Natural killer cell treated with Interleukin-12 subunit alpha and Interleukin-12 subunit beta and Interleukin-15 and Interleukin-18, amount 100 ng/mL, for 72 hours (primary cell): ENCODE results near the gene TMEM161A. TPM values are rescaled to one million over a fixed set of nuclear protein-coding genes. Genes with fewer than 3 reads are reported as not detected.
"Not testable (repeated sequence)": the region's sequence is repeated elsewhere in the genome, so short reads cannot be mapped to it uniquely, and the experiment has no call there.

Source experiments
- ATAC-seq, 2 donors: fragments of 150-1000 bp; cut with Tn5 transposase in 1 of 2; sonication (Bioruptor Pico), chemical (Tn5 transposase) in 1 of 2; 2 replicates each; pipeline ENCODE4 v1.10.0; 2021
- DNase-seq: peaks from one replicate; pipeline ENCODE4 v3.0.0; 2022; ENCODE audit warnings: low spot score
- H3K27ac Mint-ChIP-seq, 2 donors: 1 replicate in 1 of 2; 2 replicates in 1 of 2; pipeline ENCODE4 v1.8.0; 2022; ENCODE audit warnings: mixed read lengths in 2 of 2, mild to moderate bottlenecking in 1 of 2, moderate library complexity in 1 of 2
- H3K27me3 Mint-ChIP-seq, 2 donors: 1 replicate in 1 of 2; 2 replicates in 1 of 2; pipeline ENCODE4 v1.8.0; 2022; ENCODE audit warnings: mixed read lengths in 2 of 2
- H3K36me3 Mint-ChIP-seq: one replicate; pipeline ENCODE4 v1.8.0; 2022; ENCODE audit warnings: mixed read lengths
- H3K4me1 Mint-ChIP-seq, 2 donors: 1 replicate in 1 of 2; 2 replicates in 1 of 2; pipeline ENCODE4 v1.8.0; 2022; ENCODE audit warnings: low read depth in 2 of 2, mixed read lengths in 2 of 2, mild to moderate bottlenecking in 1 of 2
- H3K4me3 Mint-ChIP-seq: one replicate; pipeline ENCODE4 v1.8.0; 2022; ENCODE audit warnings: mixed read lengths
- H3K9me3 Mint-ChIP-seq: 2 replicates; pipeline ENCODE4 v1.8.0; 2022; ENCODE audit warnings: mixed read lengths
- total RNA-seq, 2 donors: library from RNA; stranded (reverse); gene quantifications; one replicate each; pipeline ENCODE4 v1.2.3, GENCODE V29; 2022

TMEM161A gene
- total RNA-seq, 2 donors from 2014 or later = 22.0 to 38.1 TPM

- DNase-seq (no peak), ATAC-seq (no peak)
- no peaks in the 10 kb centered on the region for H3K4me1 Mint-ChIP-seq
- no peak overlapping the region for H3K27ac Mint-ChIP-seq
- no peaks in the 10 kb centered on the region for H3K36me3 Mint-ChIP-seq
- no peaks in the 10 kb centered on the region for H3K9me3 Mint-ChIP-seq
- H3K27me3 Mint-ChIP-seq = no peaks in the 10 kb centered on the region
- no peak overlapping the region for H3K4me3 Mint-ChIP-seq
Observed at GRCh38 chr19:19147344-19147743, 9.1 kb upstream of the TMEM161A start.

- Mint-ChIP-seq H3K4me3 (no peak overlapping the region), H3K27ac (no peak overlapping the region), H3K36me3 (no peaks in the 10 kb centered on the region), H3K4me1 (no peaks in the 10 kb centered on the region), H3K9me3 (no peaks in the 10 kb centered on the region), H3K27me3 (no peaks in the 10 kb centered on the region)
- no peak for ATAC-seq
- no peak for DNase-seq
Observed at GRCh38 chr19:19146865-19147264, 8.6 kb upstream of the TMEM161A start.

DNA sequence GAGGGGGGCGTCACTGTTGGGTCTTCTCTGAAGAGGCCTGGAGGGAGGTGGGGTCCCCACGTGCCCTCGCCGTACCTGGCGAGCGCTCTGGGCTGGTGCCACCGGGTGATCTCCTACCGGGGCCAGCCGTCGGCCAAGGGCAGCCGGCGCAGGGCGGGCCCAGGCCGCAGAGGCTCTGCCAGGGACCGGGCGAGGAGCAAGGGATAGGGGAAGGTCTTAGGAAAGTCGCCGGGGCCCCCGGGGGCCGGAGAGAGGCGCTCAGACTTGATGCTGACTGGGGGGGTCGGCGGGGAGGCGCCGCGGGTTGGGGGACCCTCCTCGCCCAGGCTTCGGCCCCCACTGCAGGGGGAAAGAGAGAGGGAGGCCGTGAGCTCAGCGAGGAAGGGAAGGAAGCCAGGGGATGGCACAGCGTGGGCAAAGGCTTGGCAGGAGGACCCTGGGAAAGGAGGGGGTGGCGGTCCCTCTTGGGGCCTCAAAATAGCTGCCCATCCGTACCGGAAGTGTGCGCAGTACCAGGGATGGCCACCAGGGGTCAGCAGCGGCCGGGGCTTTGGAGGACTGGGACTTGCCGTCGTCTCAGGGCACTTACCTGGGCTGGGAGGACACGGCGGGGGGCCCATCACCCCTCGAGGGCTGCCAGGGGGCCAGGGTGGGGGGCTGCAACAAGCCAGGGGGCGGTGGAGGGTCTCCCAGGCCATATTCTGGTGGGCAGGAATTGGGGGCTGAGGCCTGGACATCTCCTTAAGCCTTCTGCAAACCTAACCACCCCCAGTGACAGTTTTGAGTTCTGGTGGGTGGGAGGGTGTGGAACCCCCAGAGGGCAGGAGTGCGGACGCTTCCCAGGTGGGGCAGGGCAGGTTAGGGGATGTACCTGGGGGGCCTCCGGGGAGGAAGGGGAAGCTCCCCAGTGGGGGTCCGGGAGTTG, 7.7 kb upstream of the TMEM161A start:
- Mint-ChIP-seq H3K27ac (no peak overlapping the region), H3K4me3 (no peak overlapping the region)
- DNase-seq = peak; percentile 85

DNA sequence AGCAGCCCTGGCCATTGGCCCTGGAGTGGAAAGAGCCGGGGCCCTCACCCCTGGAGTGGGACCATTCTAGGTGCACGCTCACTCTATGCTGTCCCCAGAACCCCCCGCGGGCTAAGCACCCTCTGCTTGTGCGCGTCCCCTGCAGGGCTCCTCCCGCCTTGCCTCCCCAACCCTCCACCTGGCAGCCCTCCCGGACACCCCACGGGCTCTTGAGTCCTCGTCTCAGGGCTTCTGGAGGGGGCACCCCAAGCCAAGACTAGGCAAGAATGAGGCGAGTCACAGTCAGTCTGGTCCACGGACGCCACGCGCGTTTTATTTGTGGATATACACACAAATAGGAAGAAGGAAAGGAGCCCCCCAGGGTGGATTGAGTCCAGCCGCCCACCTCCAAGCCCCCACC, 7.0 kb upstream of the TMEM161A start:
- Mint-ChIP-seq H3K4me3 (no peak overlapping the region), H3K4me1 (no peaks in the 10 kb centered on the region), H3K27ac (no peak overlapping the region), H3K36me3 (no peaks in the 10 kb centered on the region), H3K9me3 (no peaks in the 10 kb centered on the region), H3K27me3 (no peaks in the 10 kb centered on the region)
- ATAC-seq (no peak), DNase-seq (no peak)

More for the DNA sequence above, 7.7 kb upstream of the TMEM161A start:
- H3K36me3 Mint-ChIP-seq = no peaks in the 10 kb centered on the region
- H3K27me3 Mint-ChIP-seq = no peaks in the 10 kb centered on the region
- no peaks in the 10 kb centered on the region for H3K9me3 Mint-ChIP-seq
- ATAC-seq = peak; percentile 78 to 80
- no peaks in the 10 kb centered on the region for H3K4me1 Mint-ChIP-seq

DNA sequence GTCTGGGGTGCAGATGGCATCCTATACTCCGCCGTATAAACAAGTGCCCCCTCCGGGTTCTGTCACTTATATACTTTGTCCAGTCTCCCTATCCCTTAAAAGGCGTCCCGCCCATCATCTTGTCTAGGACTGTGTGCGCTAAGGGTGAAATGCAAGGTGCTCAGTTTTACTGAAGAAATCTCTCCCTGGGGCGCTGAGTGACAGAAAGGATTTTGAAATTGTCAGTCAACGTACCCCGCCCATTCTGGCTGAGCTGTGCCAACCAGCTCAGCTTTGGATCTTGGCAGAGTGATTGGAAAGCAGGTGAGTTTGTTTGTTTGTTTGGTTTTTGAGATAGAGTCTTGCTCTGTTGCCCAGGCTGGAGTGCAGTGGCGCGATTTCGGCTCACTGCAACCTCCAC, 4.1 kb upstream of the TMEM161A start:
- DNase-seq (no peak), ATAC-seq (no peak)
- Mint-ChIP-seq H3K27ac (no peak overlapping the region), H3K9me3 (no peaks in the 10 kb centered on the region), H3K36me3 (no peaks in the 10 kb centered on the region), H3K4me3 (no peak overlapping the region), H3K4me1 (peaks cover 16 to 17% of the 10 kb centered on the region in 2 donors), H3K27me3 (no peaks in the 10 kb centered on the region)

DNA sequence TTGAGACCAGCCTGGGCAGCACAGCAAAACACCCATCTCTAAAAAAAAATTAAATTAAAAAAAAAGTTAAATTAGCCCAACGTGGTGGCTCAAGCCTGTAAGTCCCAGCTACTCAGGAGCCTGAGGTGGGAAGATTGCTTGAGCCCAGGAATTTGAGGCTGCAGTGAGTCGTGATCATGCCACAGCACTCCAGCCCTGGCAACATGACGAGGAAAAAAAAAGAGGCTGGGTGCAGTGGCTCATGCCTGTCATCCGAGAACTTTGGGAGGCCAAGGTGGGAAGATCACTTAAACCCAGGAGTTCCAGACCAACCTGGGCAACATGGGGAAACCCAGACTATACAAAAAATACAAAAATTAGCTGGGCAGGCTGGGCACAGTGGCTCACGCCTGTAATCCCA, 2.2 kb upstream of the TMEM161A start:
- no peak for DNase-seq
- Mint-ChIP-seq H3K27me3 (no peaks in the 10 kb centered on the region), H3K4me1 (peaks cover 17 to 23% of the 10 kb centered on the region in 2 donors), H3K9me3 (no peaks in the 10 kb centered on the region), H3K36me3 (no peaks in the 10 kb centered on the region), H3K4me3 (no peak overlapping the region), H3K27ac (no peak overlapping the region)
- no peak for ATAC-seq

GRCh38 chr19:19139876-19140229, 1.6 kb upstream of the TMEM161A start:
- DNase-seq = no peak
- H3K27ac Mint-ChIP-seq = no peak overlapping the region
- H3K4me3 Mint-ChIP-seq = no peak overlapping the region
- peaks cover 17 to 27% of the 10 kb centered on the region in 2 donors for H3K4me1 Mint-ChIP-seq
- H3K27me3 Mint-ChIP-seq = no peaks in the 10 kb centered on the region
- no peaks in the 10 kb centered on the region for H3K9me3 Mint-ChIP-seq
- H3K36me3 Mint-ChIP-seq = no peaks in the 10 kb centered on the region
- ATAC-seq = no peak

- Mint-ChIP-seq H3K4me1 (peaks cover 17 to 27% of the 10 kb centered on the region in 2 donors), H3K27ac (peak overlapping the region; percentile 89 to 93), H3K27me3 (no peaks in the 10 kb centered on the region), H3K9me3 (no peaks in the 10 kb centered on the region), H3K36me3 (no peaks in the 10 kb centered on the region), H3K4me3 (peak overlapping the region; percentile 92)
- ATAC-seq = no peak
- DNase-seq = no peak
Observed at GRCh38 chr19:19137556-19138108, 646 bp downstream of the TMEM161A start.

DNA sequence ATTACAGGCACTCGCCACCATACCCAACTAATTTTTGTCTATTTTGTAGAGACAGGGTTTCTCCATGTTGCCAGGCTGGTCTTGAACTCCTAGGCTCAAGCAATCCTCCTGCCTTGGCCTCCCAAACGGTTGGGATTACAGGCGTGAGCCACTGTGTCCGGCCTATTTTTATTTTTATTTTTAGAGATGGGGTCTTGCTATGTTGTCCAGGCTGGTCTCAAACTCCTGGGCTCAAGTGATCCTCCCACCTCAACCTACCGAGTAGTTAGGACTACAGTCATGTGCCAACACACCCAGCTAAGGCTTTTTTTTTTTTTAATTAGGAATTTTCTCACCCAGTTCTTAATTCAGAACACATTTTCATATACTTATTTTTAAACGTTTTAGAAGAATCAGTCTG, 2.6 kb downstream of the TMEM161A start:
- H3K27ac Mint-ChIP-seq, H3K4me3 Mint-ChIP-seq, DNase-seq, H3K27me3 Mint-ChIP-seq, H3K9me3 Mint-ChIP-seq, ATAC-seq, H3K36me3 Mint-ChIP-seq: not testable (repeated sequence)
- H3K4me1 Mint-ChIP-seq = peaks cover 17 to 27% of the 10 kb centered on the region in 2 donors

DNA sequence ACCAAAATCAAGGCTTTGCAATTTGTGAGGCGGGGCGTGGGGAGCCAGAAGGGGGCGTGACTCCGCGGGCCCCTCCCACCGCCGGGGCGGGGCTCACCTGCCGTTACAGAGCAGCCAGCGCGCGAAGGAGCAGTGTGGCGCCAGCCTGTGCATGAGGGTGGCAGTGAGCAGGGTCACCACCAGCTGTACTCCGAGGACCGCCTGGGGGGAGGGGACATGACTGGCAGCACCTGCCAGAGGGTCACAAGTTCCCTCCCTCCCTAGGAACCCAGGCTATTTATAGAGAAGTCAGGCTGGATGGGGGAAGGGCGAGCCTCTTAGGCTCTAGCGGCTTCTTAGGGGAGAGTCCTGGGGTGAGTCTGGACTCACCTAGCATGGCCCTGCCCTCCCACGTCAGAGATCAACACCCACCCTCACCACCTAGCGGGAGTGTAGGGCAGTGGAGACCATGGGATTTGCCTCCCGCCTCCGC, 3.6 kb downstream of the TMEM161A start:
- no peak overlapping the region for H3K4me3 Mint-ChIP-seq
- no peak for ATAC-seq
- no peak for DNase-seq

GRCh38 chr19:19133985-19134384, 4.3 kb downstream of the TMEM161A start:
- no peak overlapping the region for H3K27ac Mint-ChIP-seq
- H3K27me3 Mint-ChIP-seq = no peaks in the 10 kb centered on the region
- H3K9me3 Mint-ChIP-seq = no peaks in the 10 kb centered on the region
- no peak overlapping the region for H3K4me3 Mint-ChIP-seq
- ATAC-seq = no peak
- H3K36me3 Mint-ChIP-seq = no peaks in the 10 kb centered on the region
- no peak for DNase-seq
- H3K4me1 Mint-ChIP-seq = peaks cover 17 to 25% of the 10 kb centered on the region in 2 donors

More for the DNA sequence above, 3.6 kb downstream of the TMEM161A start:
- no peaks in the 10 kb centered on the region for H3K36me3 Mint-ChIP-seq
- H3K9me3 Mint-ChIP-seq = no peaks in the 10 kb centered on the region
- H3K27me3 Mint-ChIP-seq = no peaks in the 10 kb centered on the region
- H3K4me1 Mint-ChIP-seq = peaks cover 17 to 27% of the 10 kb centered on the region in 2 donors
- no peak overlapping the region for H3K27ac Mint-ChIP-seq

GRCh38 chr19:19132912-19133311, 5.4 kb downstream of the TMEM161A start:
- Mint-ChIP-seq H3K9me3 (no peaks in the 10 kb centered on the region), H3K27me3 (no peaks in the 10 kb centered on the region), H3K4me1 (peaks cover 7 to 15% of the 10 kb centered on the region in 2 donors), H3K36me3 (no peaks in the 10 kb centered on the region), H3K27ac (no peak overlapping the region), H3K4me3 (no peak overlapping the region)
- DNase-seq = peak; percentile 44
- ATAC-seq = peak in 1 of 2 donors; percentile 31

DNA sequence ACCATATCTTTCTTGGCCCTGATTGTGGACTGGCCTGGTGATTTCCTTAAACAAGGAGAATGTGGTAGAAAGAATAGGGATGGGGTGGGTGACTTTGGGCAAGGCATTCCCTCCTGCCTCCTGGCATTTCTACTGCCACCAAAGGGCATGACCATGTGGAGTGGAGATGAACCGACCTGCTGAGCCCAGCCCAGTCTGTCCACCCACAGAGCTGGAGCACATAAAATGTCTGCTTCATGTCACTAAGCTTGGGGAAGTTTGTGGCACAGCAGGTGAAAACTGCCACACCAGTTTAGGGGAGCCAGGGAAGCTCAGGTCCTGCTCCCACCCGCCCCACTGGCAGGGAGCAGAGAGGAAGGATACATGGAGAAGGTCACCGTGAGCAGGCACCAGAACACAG, 6.3 kb downstream of the TMEM161A start:
- ATAC-seq = no peak
- Mint-ChIP-seq H3K36me3 (no peaks in the 10 kb centered on the region), H3K4me3 (no peak overlapping the region), H3K27ac (no peak overlapping the region), H3K9me3 (no peaks in the 10 kb centered on the region), H3K4me1 (peaks cover 0 to 7% of the 10 kb centered on the region in 2 donors), H3K27me3 (no peaks in the 10 kb centered on the region)
- peak; percentile 48 for DNase-seq

- Mint-ChIP-seq H3K27me3 (no peaks in the 10 kb centered on the region), H3K9me3 (peaks cover 5% of the 10 kb centered on the region), H3K4me3 (no peak overlapping the region), H3K4me1 (peaks cover 0 to 4% of the 10 kb centered on the region in 2 donors), H3K27ac (no peak overlapping the region), H3K36me3 (peaks cover 14% of the 10 kb centered on the region)
- ATAC-seq (no peak), DNase-seq (no peak)
Observed at GRCh38 chr19:19126102-19126501, 12.2 kb downstream of the TMEM161A start.
